Ishikawa (cell line): ENCODE results near the gene THSD4.

Source experiments
- CEBPB ChIP-seq: IDR thresholded peaks from 2 replicates; pipeline ENCODE4 v1.6.1; 2012
- CREB1 ChIP-seq: IDR thresholded peaks from 2 replicates; pipeline ENCODE4 v1.6.1; 2012; ENCODE audit warnings: low read depth
- EGR1 ChIP-seq: IDR thresholded peaks from 2 replicates; pipeline ENCODE4 v1.6.1; 2012
- EP300 ChIP-seq: IDR thresholded peaks from 2 replicates; pipeline ENCODE4 v1.6.1; 2012; ENCODE audit warnings: borderline replicate concordance
- MAX ChIP-seq: IDR thresholded peaks from 2 replicates; pipeline ENCODE4 v1.6.1; 2012
- RAD21 ChIP-seq: IDR thresholded peaks from 2 replicates; pipeline ENCODE4 v1.6.1; 2012; ENCODE audit warnings: low read depth
- REST ChIP-seq: IDR thresholded peaks from 2 replicates; pipeline ENCODE4 v1.6.1; 2012; ENCODE audit warnings: low read depth, mild to moderate bottlenecking
- TCF12 ChIP-seq: IDR thresholded peaks from 2 replicates; pipeline ENCODE4 v1.6.1; 2012; ENCODE audit warnings: low read depth
- TEAD4 ChIP-seq: IDR thresholded peaks from 2 replicates; pipeline ENCODE4 v1.6.1; 2012
- USF1 ChIP-seq: IDR thresholded peaks from 2 replicates; pipeline ENCODE4 v1.6.1; 2012
- ZBTB7A ChIP-seq: IDR thresholded peaks from 2 replicates; pipeline ENCODE4 v1.6.1; 2012; ENCODE audit warnings: low read depth

- no peak for TF ChIP-seq CEBPB
- TF ChIP-seq MAX, result no peak
- no peak for TF ChIP-seq EP300
- no peak for TF ChIP-seq USF1
- no peak for TF ChIP-seq REST
- TF ChIP-seq RAD21, result no peak
- TF ChIP-seq CREB1, result no peak
- TF ChIP-seq TCF12, result no peak
- no peak for TF ChIP-seq EGR1
- no peak for TF ChIP-seq ZBTB7A
- no peak for TF ChIP-seq TEAD4
These were observed 670.7 kb downstream of the THSD4 start for GRCh38 chr15:71785996-71786395.
